ENCODE measurements around the gene ATG7. TPM values are rescaled to one million over a fixed set of nuclear protein-coding genes. Genes with fewer than 3 reads are reported as not detected.

ATG7 gene
- total and polyA plus RNA-seq, 9 donors, result 11.3 to 22.2 (median 14.9) TPM

GRCh38 chr3:11290743-11291680, 18.8 kb downstream of the ATG7 start:
- no peak overlapping the region for H3K4me3 ChIP-seq (ENCODE audit: low read length)
- no peaks in the 10 kb centered on the region for H3K9me3 ChIP-seq (replicated peaks; ENCODE audit: control insufficient read depth, low read depth, low read length)
- peaks cover 4% of the 10 kb centered on the region for H3K36me3 ChIP-seq (ENCODE audit: control insufficient read depth, insufficient read depth, low read length)
- DNase-seq, result no peak
- peaks cover 23% of the 10 kb centered on the region for H3K4me1 ChIP-seq (ENCODE audit: control insufficient read depth, insufficient read depth, low read length)
- WGBS (ENCODE audit: insufficient coverage), result 90% methylated on average over 6 of the region's 11 CpGs
- H3K27ac ChIP-seq (ENCODE audit: low read length), result no peak overlapping the region
- no peaks in the 10 kb centered on the region for H3K27me3 ChIP-seq (ENCODE audit: control insufficient read depth, insufficient read depth, low read length)

- WGBS (ENCODE audit: insufficient coverage), result 82% methylated on average over 4 of the region's 5 CpGs
- no peaks in the 10 kb centered on the region for H3K9me3 ChIP-seq (replicated peaks; ENCODE audit: control insufficient read depth, low read depth, low read length)
- no peak overlapping the region for H3K4me3 ChIP-seq (ENCODE audit: low read length)
- DNase-seq, result no peak
- H3K4me1 ChIP-seq (ENCODE audit: control insufficient read depth, insufficient read depth, low read length), result peaks cover 22% of the 10 kb centered on the region
- H3K27me3 ChIP-seq (ENCODE audit: control insufficient read depth, insufficient read depth, low read length), result no peaks in the 10 kb centered on the region
- H3K36me3 ChIP-seq (ENCODE audit: control insufficient read depth, insufficient read depth, low read length), result peaks cover 4% of the 10 kb centered on the region
- H3K27ac ChIP-seq (ENCODE audit: low read length), result no peak overlapping the region
Observed at GRCh38 chr3:11291808-11292207, 19.6 kb downstream of the ATG7 start.

GRCh38 chr3:11297126-11297525, 24.9 kb downstream of the ATG7 start:
- Histone ChIP-seq H3K36me3 (ENCODE audit: control insufficient read depth, insufficient read depth, low read length) (peaks cover 14% of the 10 kb centered on the region), H3K9me3 (replicated peaks; ENCODE audit: control insufficient read depth, low read depth, low read length) (no peaks in the 10 kb centered on the region)
- WGBS (ENCODE audit: insufficient coverage), result 96% methylated on average over 4 of the region's 4 CpGs

DNA sequence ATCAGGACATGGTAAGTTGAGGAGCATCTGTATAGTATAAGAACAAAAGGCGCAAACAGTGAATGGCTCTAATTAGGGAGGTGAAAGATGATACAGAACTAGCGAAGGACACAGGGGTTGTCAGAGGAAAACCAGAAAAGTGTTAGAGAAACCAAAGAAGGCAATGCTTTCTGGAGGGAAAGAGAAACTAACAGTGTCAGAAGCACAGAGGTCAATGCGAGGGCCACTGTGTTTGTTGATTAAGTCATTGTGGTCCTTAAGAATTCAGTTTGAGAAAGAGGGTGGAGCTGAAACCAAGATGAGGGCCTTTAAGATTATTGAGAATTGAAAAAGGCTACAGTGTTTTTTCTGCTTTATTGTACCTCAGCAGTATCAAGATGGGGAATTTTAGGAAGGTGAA, 28.8 kb downstream of the ATG7 start:
- Histone ChIP-seq H3K9me3 (replicated peaks; ENCODE audit: control insufficient read depth, low read depth, low read length) (no peaks in the 10 kb centered on the region), H3K4me3 (ENCODE audit: low read length) (no peak overlapping the region), H3K27ac (ENCODE audit: low read length) (no peak overlapping the region), H3K27me3 (ENCODE audit: control insufficient read depth, insufficient read depth, low read length) (no peaks in the 10 kb centered on the region), H3K4me1 (ENCODE audit: control insufficient read depth, insufficient read depth, low read length) (no peaks in the 10 kb centered on the region), H3K36me3 (ENCODE audit: control insufficient read depth, insufficient read depth, low read length) (peaks cover 21% of the 10 kb centered on the region)
- no peak for DNase-seq
- WGBS (ENCODE audit: insufficient coverage), result 93% methylated on average over 3 of the region's 3 CpGs

More at GRCh38 chr3:11297126-11297525, 24.9 kb downstream of the ATG7 start:
- DNase-seq, result no peak
- no peak overlapping the region for H3K4me3 ChIP-seq (ENCODE audit: low read length)
- no peaks in the 10 kb centered on the region for H3K27me3 ChIP-seq (ENCODE audit: control insufficient read depth, insufficient read depth, low read length)
- no peak overlapping the region for H3K27ac ChIP-seq (ENCODE audit: low read length)
- H3K4me1 ChIP-seq (ENCODE audit: control insufficient read depth, insufficient read depth, low read length), result no peaks in the 10 kb centered on the region

GRCh38 chr3:11302444-11302843, 30.2 kb downstream of the ATG7 start:
- Histone ChIP-seq H3K27ac (ENCODE audit: low read length) (no peak overlapping the region), H3K36me3 (ENCODE audit: control insufficient read depth, insufficient read depth, low read length) (peaks cover 32% of the 10 kb centered on the region), H3K27me3 (ENCODE audit: control insufficient read depth, insufficient read depth, low read length) (no peaks in the 10 kb centered on the region), H3K9me3 (replicated peaks; ENCODE audit: control insufficient read depth, low read depth, low read length) (no peaks in the 10 kb centered on the region), H3K4me1 (ENCODE audit: control insufficient read depth, insufficient read depth, low read length) (peaks cover 4% of the 10 kb centered on the region), H3K4me3 (ENCODE audit: low read length) (no peak overlapping the region)
- no peak for DNase-seq

- peaks cover 49% of the 10 kb centered on the region for H3K36me3 ChIP-seq (ENCODE audit: control insufficient read depth, insufficient read depth, low read length)
- H3K4me1 ChIP-seq (ENCODE audit: control insufficient read depth, insufficient read depth, low read length), result peaks cover 8% of the 10 kb centered on the region
- H3K27ac ChIP-seq (ENCODE audit: low read length), result no peak overlapping the region
- H3K9me3 ChIP-seq (replicated peaks; ENCODE audit: control insufficient read depth, low read depth, low read length), result no peaks in the 10 kb centered on the region
- 92% methylated on average over 3 of the region's 6 CpGs for WGBS (ENCODE audit: insufficient coverage)
- no peak overlapping the region for H3K4me3 ChIP-seq (ENCODE audit: low read length)
- H3K27me3 ChIP-seq (ENCODE audit: control insufficient read depth, insufficient read depth, low read length), result no peaks in the 10 kb centered on the region
- DNase-seq, result peak; percentile 32
Observed at GRCh38 chr3:11304175-11304574, 32.0 kb downstream of the ATG7 start.

GRCh38 chr3:11305509-11305908, 33.3 kb downstream of the ATG7 start:
- WGBS (ENCODE audit: insufficient coverage), result 63% methylated on average over 1 of the region's 1 CpG
- peaks cover 39% of the 10 kb centered on the region for H3K36me3 ChIP-seq (ENCODE audit: control insufficient read depth, insufficient read depth, low read length)
- no peak for DNase-seq
- H3K4me1 ChIP-seq (ENCODE audit: control insufficient read depth, insufficient read depth, low read length), result peaks cover 8% of the 10 kb centered on the region
- no peaks in the 10 kb centered on the region for H3K9me3 ChIP-seq (replicated peaks; ENCODE audit: control insufficient read depth, low read depth, low read length)
- no peak overlapping the region for H3K27ac ChIP-seq (ENCODE audit: low read length)
- H3K4me3 ChIP-seq (ENCODE audit: low read length), result no peak overlapping the region
- no peaks in the 10 kb centered on the region for H3K27me3 ChIP-seq (ENCODE audit: control insufficient read depth, insufficient read depth, low read length)

DNA sequence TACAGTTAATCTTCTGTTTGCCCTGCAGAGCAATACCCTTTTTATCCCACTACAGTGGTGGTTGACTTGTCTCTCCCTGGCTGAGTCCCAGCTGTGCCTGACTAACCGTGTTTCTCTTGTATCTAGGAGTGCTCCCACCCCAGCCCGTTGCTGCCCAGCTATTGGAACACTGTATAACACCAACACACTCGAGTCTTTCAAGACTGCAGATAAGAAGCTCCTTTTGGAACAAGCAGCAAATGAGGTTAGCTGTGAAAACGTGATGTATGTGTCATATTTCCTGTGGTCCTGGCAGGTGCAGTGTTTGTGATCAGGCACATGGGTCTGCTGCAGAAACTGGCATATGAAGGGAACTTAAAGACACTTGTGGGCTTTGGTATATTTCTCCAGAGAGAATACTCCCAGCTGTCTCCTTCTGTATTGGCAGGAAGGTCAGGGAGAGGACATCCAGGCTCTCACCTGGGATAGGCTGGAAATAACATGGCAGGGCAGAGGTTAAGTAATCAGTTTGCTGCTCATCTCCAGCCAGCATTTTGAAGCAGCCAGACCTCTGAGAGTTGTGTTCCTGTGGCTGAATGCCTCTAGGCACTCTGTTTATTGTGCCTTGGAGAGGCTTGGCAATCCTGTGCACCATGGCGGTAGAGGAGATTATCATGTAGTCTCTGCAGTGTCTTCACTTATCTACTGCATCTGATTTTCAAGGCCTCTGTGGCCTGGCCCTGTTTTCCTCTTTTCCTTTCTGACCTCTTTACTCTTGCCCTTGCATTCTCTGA, 34.8 kb downstream of the ATG7 start:
- WGBS (ENCODE audit: insufficient coverage), result 56% methylated on average over 2 of the region's 5 CpGs
- Histone ChIP-seq H3K36me3 (ENCODE audit: control insufficient read depth, insufficient read depth, low read length) (peaks cover 39% of the 10 kb centered on the region), H3K4me1 (ENCODE audit: control insufficient read depth, insufficient read depth, low read length) (peaks cover 8% of the 10 kb centered on the region), H3K4me3 (ENCODE audit: low read length) (no peak overlapping the region), H3K27me3 (ENCODE audit: control insufficient read depth, insufficient read depth, low read length) (no peaks in the 10 kb centered on the region), H3K9me3 (replicated peaks; ENCODE audit: control insufficient read depth, low read depth, low read length) (no peaks in the 10 kb centered on the region), H3K27ac (ENCODE audit: low read length) (peak overlapping the region; percentile 21)
- DNase-seq, result no peak

- Histone ChIP-seq H3K27ac (ENCODE audit: low read length) (peak overlapping the region; percentile 21), H3K4me1 (ENCODE audit: control insufficient read depth, insufficient read depth, low read length) (peaks cover 8% of the 10 kb centered on the region), H3K36me3 (ENCODE audit: control insufficient read depth, insufficient read depth, low read length) (peaks cover 37% of the 10 kb centered on the region), H3K4me3 (ENCODE audit: low read length) (no peak overlapping the region), H3K9me3 (replicated peaks; ENCODE audit: control insufficient read depth, low read depth, low read length) (no peaks in the 10 kb centered on the region), H3K27me3 (ENCODE audit: control insufficient read depth, insufficient read depth, low read length) (no peaks in the 10 kb centered on the region)
- peak; percentile 73 for DNase-seq
- WGBS (ENCODE audit: insufficient coverage), result 80% methylated on average over 4 of the region's 6 CpGs
Observed at GRCh38 chr3:11307830-11308432, 35.7 kb downstream of the ATG7 start.

DNA sequence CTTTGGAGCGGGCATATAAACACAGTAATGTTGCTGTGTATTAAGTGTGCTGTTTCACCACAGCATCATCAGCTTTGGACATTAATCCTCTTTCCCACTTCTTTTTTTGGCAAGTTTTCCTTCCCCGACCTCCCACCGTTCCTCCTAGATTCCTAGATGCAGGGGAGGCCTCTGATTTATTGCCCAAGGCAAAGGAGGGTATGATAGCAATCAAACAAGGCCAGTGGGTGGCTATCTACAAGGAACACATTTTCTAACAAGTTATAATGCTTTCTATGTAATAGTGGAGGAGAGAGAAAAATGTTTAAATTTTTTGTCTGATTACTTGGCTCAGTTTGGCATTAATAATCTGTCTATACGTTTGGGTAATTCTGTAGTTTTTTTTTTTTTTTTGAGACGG, 38.1 kb downstream of the ATG7 start:
- Histone ChIP-seq H3K27me3 (ENCODE audit: control insufficient read depth, insufficient read depth, low read length) (no peaks in the 10 kb centered on the region), H3K4me1 (ENCODE audit: control insufficient read depth, insufficient read depth, low read length) (peaks cover 8% of the 10 kb centered on the region), H3K4me3 (ENCODE audit: low read length) (no peak overlapping the region), H3K36me3 (ENCODE audit: control insufficient read depth, insufficient read depth, low read length) (peaks cover 46% of the 10 kb centered on the region), H3K27ac (ENCODE audit: low read length) (no peak overlapping the region), H3K9me3 (replicated peaks; ENCODE audit: control insufficient read depth, low read depth, low read length) (no peaks in the 10 kb centered on the region)
- DNase-seq, result no peak
- WGBS (ENCODE audit: insufficient coverage), result 100% methylated on average over 1 of the region's 5 CpGs
